ENCODE results near the gene CSTB.

CSTB gene

DNA sequence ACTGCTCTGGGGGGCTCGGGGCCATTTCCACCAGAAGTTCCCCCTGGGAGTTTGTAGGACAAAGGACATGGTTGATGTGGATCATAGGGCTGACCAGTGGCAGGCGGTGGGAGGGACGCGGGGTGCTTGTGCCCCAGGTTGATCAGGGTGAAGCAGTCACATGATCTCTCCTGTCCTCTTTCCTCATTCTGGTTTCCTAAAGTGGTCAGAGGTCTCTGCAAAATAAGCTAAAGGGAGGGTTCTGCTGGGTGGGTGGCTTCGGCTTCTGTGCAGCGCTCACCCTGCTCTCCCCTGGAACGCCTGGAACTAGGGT lies 48.0 kb downstream of the CSTB start:
- Mint-ChIP-seq H3K36me3 (ENCODE audit: low read depth) (peaks cover 6% of the 10 kb centered on the region), H3K4me1 (peaks cover 46% of the 10 kb centered on the region), H3K27me3 (ENCODE audit: low read depth, poor library complexity) (no peaks in the 10 kb centered on the region), H3K9me3 (no peaks in the 10 kb centered on the region), H3K27ac (peak overlapping the region; percentile 87), H3K4me3 (peak overlapping the region; percentile 91)
- TF ChIP-seq, protein P1, sequence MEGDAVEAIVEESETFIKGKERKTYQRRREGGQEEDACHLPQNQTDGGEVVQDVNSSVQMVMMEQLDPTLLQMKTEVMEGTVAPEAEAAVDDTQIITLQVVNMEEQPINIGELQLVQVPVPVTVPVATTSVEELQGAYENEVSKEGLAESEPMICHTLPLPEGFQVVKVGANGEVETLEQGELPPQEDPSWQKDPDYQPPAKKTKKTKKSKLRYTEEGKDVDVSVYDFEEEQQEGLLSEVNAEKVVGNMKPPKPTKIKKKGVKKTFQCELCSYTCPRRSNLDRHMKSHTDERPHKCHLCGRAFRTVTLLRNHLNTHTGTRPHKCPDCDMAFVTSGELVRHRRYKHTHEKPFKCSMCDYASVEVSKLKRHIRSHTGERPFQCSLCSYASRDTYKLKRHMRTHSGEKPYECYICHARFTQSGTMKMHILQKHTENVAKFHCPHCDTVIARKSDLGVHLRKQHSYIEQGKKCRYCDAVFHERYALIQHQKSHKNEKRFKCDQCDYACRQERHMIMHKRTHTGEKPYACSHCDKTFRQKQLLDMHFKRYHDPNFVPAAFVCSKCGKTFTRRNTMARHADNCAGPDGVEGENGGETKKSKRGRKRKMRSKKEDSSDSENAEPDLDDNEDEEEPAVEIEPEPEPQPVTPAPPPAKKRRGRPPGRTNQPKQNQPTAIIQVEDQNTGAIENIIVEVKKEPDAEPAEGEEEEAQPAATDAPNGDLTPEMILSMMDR (IDR thresholded peaks at IDR 0.05) = no peak
- DNase-seq = no peak

DNA sequence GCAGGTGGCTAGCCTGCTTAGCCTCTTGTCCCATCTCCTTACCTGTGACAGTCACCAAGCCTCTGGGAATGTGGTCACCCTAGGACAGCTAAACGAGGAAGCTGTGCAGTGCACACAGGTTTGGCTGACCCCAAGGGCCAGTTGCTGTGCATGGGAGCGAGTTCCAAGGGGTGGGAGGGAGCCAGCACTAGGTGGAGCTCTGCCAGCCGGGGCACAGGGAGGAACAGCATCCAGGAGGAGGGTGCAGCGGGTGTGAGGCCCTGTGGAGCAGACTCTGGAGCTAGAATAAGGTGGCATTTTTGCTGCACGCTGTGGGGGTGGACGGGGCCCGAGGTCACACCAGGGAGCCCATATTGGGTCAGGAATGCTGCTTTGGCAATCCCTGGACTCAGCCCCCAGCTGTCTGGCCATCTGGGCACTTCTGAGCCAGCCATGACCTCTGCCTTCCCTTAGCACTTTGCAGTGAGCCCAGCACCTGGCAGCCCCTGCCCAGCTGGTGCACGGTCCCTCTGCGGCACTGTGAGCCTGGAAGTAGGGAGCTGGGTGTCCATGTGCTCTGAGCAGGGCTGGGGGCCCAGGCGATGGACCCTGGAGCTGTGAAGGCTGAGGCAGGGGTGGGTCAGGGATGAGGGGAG lies 48.5 kb downstream of the CSTB start:
- Mint-ChIP-seq H3K4me3 (peak overlapping the region; percentile 91), H3K4me1 (peaks cover 46% of the 10 kb centered on the region), H3K9me3 (no peaks in the 10 kb centered on the region), H3K27ac (peak overlapping the region; percentile 44), H3K36me3 (ENCODE audit: low read depth) (peaks cover 6% of the 10 kb centered on the region), H3K27me3 (ENCODE audit: low read depth, poor library complexity) (peaks cover 3% of the 10 kb centered on the region)
- TF ChIP-seq, protein P1 (IDR thresholded peaks at IDR 0.05) = no peak
- no peak for DNase-seq

DNA sequence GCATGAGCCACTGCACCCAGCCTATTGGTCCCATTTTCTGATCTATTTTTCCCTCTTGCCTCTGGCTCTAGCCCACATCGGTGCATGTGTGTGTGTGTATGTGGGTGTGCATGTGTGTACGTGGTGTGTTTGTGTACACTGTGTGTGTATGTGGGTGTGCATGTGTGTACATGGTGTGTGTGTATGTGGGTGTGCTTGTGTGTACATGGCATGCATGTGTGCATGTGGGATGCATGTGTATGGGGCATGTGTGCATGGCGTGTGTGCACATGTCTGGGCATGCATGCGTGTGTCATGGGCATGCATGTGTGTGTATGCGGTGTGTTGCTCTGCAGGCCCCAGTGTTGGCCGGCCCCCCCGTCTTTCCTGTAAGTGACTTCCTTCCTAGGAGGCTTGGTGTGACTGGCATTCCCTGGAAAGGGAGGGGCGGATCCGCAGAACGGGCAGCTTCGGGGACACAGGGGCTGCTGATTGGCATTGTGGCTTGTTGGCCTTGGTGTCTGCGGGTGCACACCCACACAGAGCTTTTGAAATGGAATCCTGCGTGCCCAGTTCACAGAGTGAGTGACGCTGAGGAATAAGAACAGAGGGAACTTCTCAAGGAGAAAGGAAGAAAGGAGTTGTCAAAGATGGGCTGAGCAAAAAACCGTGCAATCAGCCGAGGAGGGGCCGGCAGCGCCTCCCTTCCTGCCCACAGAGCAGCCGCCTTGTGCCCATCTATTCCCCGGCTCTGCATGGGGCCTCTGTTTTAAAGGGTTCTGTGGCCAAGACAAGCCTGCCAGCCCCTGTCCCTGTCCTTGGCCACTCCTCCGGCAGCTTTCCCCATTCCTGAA lies 49.2 kb downstream of the CSTB start:
- H3K4me3 Mint-ChIP-seq = peak overlapping the region; percentile 61
- H3K27me3 Mint-ChIP-seq (ENCODE audit: low read depth, poor library complexity) = peaks cover 5% of the 10 kb centered on the region
- peaks cover 46% of the 10 kb centered on the region for H3K4me1 Mint-ChIP-seq
- peak overlapping the region; percentile 93 for H3K27ac Mint-ChIP-seq
- TF ChIP-seq, protein P1 (IDR thresholded peaks at IDR 0.05) = no peak
- H3K36me3 Mint-ChIP-seq (ENCODE audit: low read depth) = peaks cover 6% of the 10 kb centered on the region
- DNase-seq = no peak
- H3K9me3 Mint-ChIP-seq = no peaks in the 10 kb centered on the region
